GM12878 (cell line): ENCODE results near the gene FFAR2. TPM values are rescaled to one million over a fixed set of nuclear protein-coding genes. Genes with fewer than 3 reads are reported as not detected.

Experiments
- ATAC-seq: fragments of 200-7000 bp; cut with Tn5 transposase; 3 replicates; pipeline ENCODE4 v1.9.1; 2020; ENCODE audit warnings: mild to moderate bottlenecking, moderate library complexity
- BruUV-seq: library from RNA; stranded (reverse); fragments of 400-500 nt; replicated peaks from 2 replicates; lab custom pipeline; 2021; lab: Mats Ljungman, UMichigan
- CTCF ChIA-PET: fragments of 300-600 bp; sonication (Branson Sonifier 250); formaldehyde crosslinking; extraction: SDS; loops from one replicate; lab custom pipeline; 2021; ENCODE audit warnings: inconsistent platforms; lab: Yijun Ruan, JAX
- POLR2A ChIA-PET: fragments of 350-600 bp; formaldehyde crosslinking; extraction: SDS; loops from one replicate; lab custom pipeline; 2021; ENCODE audit warnings: inconsistent platforms; lab: Charles Lee
- RAD21 ChIA-PET: fragments of 300-600 bp; sonication (Branson Sonifier 250); formaldehyde crosslinking; loops from one replicate; lab custom pipeline; 2023; ENCODE audit warnings: antibody characterized with exemption; ENCODE audit not compliant: unreplicated experiment; lab: Charles Lee
- SMC1A ChIA-PET: fragments of 300-600 bp; sonication (Branson Sonifier 250); formaldehyde crosslinking; loops from one replicate; lab custom pipeline; 2023; ENCODE audit not compliant: unreplicated experiment, uncharacterized antibody; lab: Charles Lee
- DNase-seq: peaks from one replicate; pipeline ENCODE4 v3.0.0-alpha.2; 2011; ENCODE audit warnings: low read depth, low spot score
- FAIRE-seq: peaks from 3 replicates; lab custom pipeline; 2011; peaks lifted over from hg19 to GRCh38; lab: Jason Lieb, UNC
- H2AFZ ChIP-seq: 2 replicates; pipeline ENCODE4 v1.6.0; 2011; ENCODE audit warnings: low read depth, low read length, control low read depth; ENCODE audit not compliant: control insufficient read depth
- H3K27ac ChIP-seq: 2 replicates; pipeline ENCODE4 v1.5.1; 2011; ENCODE audit warnings: control low read depth; ENCODE audit not compliant: control insufficient read depth, insufficient read depth
- H3K27me3 ChIP-seq, 2 experiments: replicated peaks in 1 of 2; 2 replicates each; pipeline versions ENCODE4 v1.6.0 to v1.6.1; 2011; ENCODE audit warnings: low read length in 1 of 2; ENCODE audit not compliant: control insufficient read depth in 2 of 2, insufficient read depth in 2 of 2
- H3K36me3 ChIP-seq, 2 experiments: 2 replicates each; pipeline ENCODE4 v1.5.1; 2011; ENCODE audit warnings: low read length in 1 of 2; ENCODE audit not compliant: control insufficient read depth in 2 of 2, insufficient read depth in 2 of 2
- H3K4me1 ChIP-seq: 2 replicates; pipeline ENCODE4 v1.6.1; 2011; ENCODE audit warnings: mild to moderate bottlenecking, low read length, moderate library complexity, mixed read lengths; ENCODE audit not compliant: control insufficient read depth, insufficient read depth
- H3K4me2 ChIP-seq: 2 replicates; pipeline ENCODE4 v1.6.0; 2011; ENCODE audit warnings: control low read depth; ENCODE audit not compliant: control insufficient read depth, insufficient read depth
- H3K4me3 ChIP-seq: fragments of 200-600 bp; sonication (generic); 2 replicates; pipeline ENCODE4 v1.5.1; 2016
- H3K79me2 ChIP-seq: 2 replicates; pipeline ENCODE4 v1.6.0; 2011; ENCODE audit warnings: low read length; ENCODE audit not compliant: control insufficient read depth, insufficient read depth
- H3K9ac ChIP-seq: 2 replicates; pipeline ENCODE4 v1.8.0; 2011; ENCODE audit warnings: low read length, control low read depth, mixed read lengths; ENCODE audit not compliant: control insufficient read depth, insufficient read depth
- H3K9me3 ChIP-seq: replicated peaks from 3 replicates; pipeline ENCODE4 v1.5.1; 2011; ENCODE audit warnings: mild to moderate bottlenecking, low read length; ENCODE audit not compliant: control insufficient read depth, insufficient read depth
- H4K20me1 ChIP-seq: 2 replicates; pipeline ENCODE4 v1.6.0; 2011; ENCODE audit not compliant: control insufficient read depth, insufficient read depth
- BRCA1 ChIP-seq: IDR thresholded peaks from 2 replicates; pipeline ENCODE4 v1.6.1; 2011; ENCODE audit warnings: low read depth, low read length, improper control_type of control experiment
- CBX3 ChIP-seq: fragments of 200-600 bp; sonication (generic); IDR thresholded peaks from 2 replicates; pipeline ENCODE4 v1.6.1; 2016; ENCODE audit warnings: low read depth, borderline replicate concordance
- GATAD2B ChIP-seq: fragments of 450-650 bp; conservative IDR thresholded peaks from 2 replicates; pipeline ENCODE4 v1.6.1; 2017; ENCODE audit warnings: low read depth, mild to moderate bottlenecking, moderate library complexity
- HDAC6 ChIP-seq: fragments of 200-600 bp; sonication (generic); IDR thresholded peaks from one replicate; pipeline ENCODE4 v1.8.0; 2017; ENCODE audit warnings: antibody characterized with exemption; ENCODE audit not compliant: unreplicated experiment
- IKZF1 ChIP-seq: fragments of 450-650 bp; conservative IDR thresholded peaks from 2 replicates; pipeline ENCODE4 v1.6.1; 2017; ENCODE audit warnings: antibody characterized with exemption, mild to moderate bottlenecking
- JUND ChIP-seq: IDR thresholded peaks from 2 replicates; pipeline ENCODE4 v1.6.1; 2012; ENCODE audit warnings: low read depth, mild to moderate bottlenecking, low read length, improper control_type of control experiment, moderate library complexity
- MYC ChIP-seq: IDR thresholded peaks from 2 replicates; pipeline ENCODE4 v1.6.1; 2011; ENCODE audit warnings: mild to moderate bottlenecking, low read length, moderate library complexity, inconsistent platforms; ENCODE audit not compliant: insufficient read depth, insufficient replicate concordance, insufficient read length, severe bottlenecking
- NBN ChIP-seq: fragments of 450-650 bp; IDR thresholded peaks from 2 replicates; pipeline ENCODE4 v1.6.1; 2016
- PBX3 ChIP-seq: IDR thresholded peaks from 2 replicates; pipeline ENCODE4 v1.6.1; 2011; ENCODE audit warnings: mild to moderate bottlenecking, low read depth, low read length, moderate library complexity; ENCODE audit not compliant: insufficient replicate concordance
- SKIL ChIP-seq: fragments of 450-650 bp; IDR thresholded peaks from 2 replicates; pipeline ENCODE4 v1.6.1; 2017; ENCODE audit warnings: mild to moderate bottlenecking, low read depth, inconsistent platforms; ENCODE audit not compliant: poor library complexity, severe bottlenecking
- STAT3 ChIP-seq: IDR thresholded peaks from 2 replicates; pipeline ENCODE4 v1.6.1; 2011; ENCODE audit warnings: low read depth, low read length, improper control_type of control experiment
- SUZ12 ChIP-seq: fragments of 200-600 bp; sonication (generic); IDR thresholded peaks from one replicate; pipeline ENCODE4 v1.6.1; 2018; ENCODE audit warnings: antibody characterized with exemption, mild to moderate bottlenecking; ENCODE audit not compliant: unreplicated experiment
- USF1 ChIP-seq: IDR thresholded peaks from 2 replicates; pipeline ENCODE4 v1.6.1; 2011; ENCODE audit warnings: borderline replicate concordance, low read depth, mild to moderate bottlenecking, moderate library complexity, mixed read lengths, low read length; ENCODE audit not compliant: insufficient read depth; ENCODE audit errors: extremely low read length
- ZBTB11 ChIP-seq: fragments of 450-650 bp; formaldehyde crosslinking; IDR thresholded peaks from 2 replicates; pipeline ENCODE4 v1.5.0; 2022; ENCODE audit warnings: mild to moderate bottlenecking, missing genetic modification characterization
- WGBS: methylation state at CpG from one replicate; pipeline ENCODE4 v1.1.6; 2016; ENCODE audit warnings: low lambda C conversion rate; ENCODE audit not compliant: insufficient replicate concordance, insufficient coverage; ENCODE audit errors: missing lambda C conversion rate; 5-methylcytosine and 5-hydroxymethylcytosine counted together
- in situ Hi-C: fragments of 300-500 bp; cut with MboI; formaldehyde crosslinking; loops from 9 replicates; pipeline ENCODE4 v1.14.3; 2018; ENCODE audit warnings: mixed read lengths
- intact Hi-C: fragments of 100-400 bp; cut with micrococcal nuclease; formaldehyde crosslinking; loops from one replicate; pipeline ENCODE4 v1.14.2; 2022; ENCODE audit not compliant: unreplicated experiment
- polyA plus RNA-seq, 11 experiments: library from polyadenylated mRNA; depleted of rRNA in 4 of 11; unstranded in 6 of 11; stranded (reverse) in 5 of 11; fragments of >200 nt; fragmentation: Nextera tagmentation in 4 of 11; fragmentation: Illumina TruSeq in 1 of 11; extraction: Ambion mirVana in 4 of 11; extraction: Trizol in 1 of 11; gene quantifications; 1 replicate in 1 of 11; 2 replicates in 10 of 11; pipeline versions ENCODE4 v1.2.1 to v1.2.3, GENCODE V29; 2011 to 2016; ENCODE audit warnings: inconsistent platforms in 2 of 11, missing spikeins in 2 of 11, low read depth in 1 of 11
- total RNA-seq, 4 experiments: library from RNA; depleted of rRNA in 3 of 4; stranded (reverse); fragments of >200 nt in 3 of 4; fragmentation: Illumina TruSeq in 1 of 4; extraction: Trizol in 1 of 4; gene quantifications; 2 replicates each; pipeline versions ENCODE4 v1.2.1 to v1.2.3, GENCODE V29; 2013 to 2021

Gene FFAR2
- total and polyA plus RNA-seq, 10 of the 15 experiments (the other 5 are each of a cell fraction or from before 2014, with no cell fraction given): 0.05 to 4.0 (median 2.1) TPM

GRCh38 chr19:35451338-35452096, 3.5 kb downstream of the FFAR2 start:
- ChIA-PET RAD21 (interaction anchor here (0.8 to 6.8 kb wide), 7 partner anchors 10 to 310 kb away, joined by 3 to 67 read pairs (median 4); no protein-coding TSS in a partner anchor), SMC1A (interaction anchor here (0.7 to 17.4 kb wide), 15 partner anchors 9 to 119 kb away, joined by 3 to 237 read pairs (median 4); no protein-coding TSS in a partner anchor), POLR2A (interaction anchor here (0.6 to 4.0 kb wide), 8 partner anchors 10 to 380 kb away, joined by 3 to 35 read pairs (median 4); partner anchors contain the start of gene CD22), CTCF (interaction anchor here (0.8 to 2.5 kb wide), 11 partner anchors 9 to 98 kb away, joined by 3 to 21 read pairs (median 4); no protein-coding TSS in a partner anchor)
- peak; percentile 93 for ATAC-seq
- H3K4me1 ChIP-seq: peaks cover 57% of the 10 kb centered on the region
- no peak overlapping the region for H3K4me3 ChIP-seq
- in situ Hi-C loops (no loop called here), intact Hi-C loops (loop anchor here (1.0 kb wide), 1 partner anchor 11 kb away; no protein-coding TSS in a partner anchor)
- peak; percentile 68 for FAIRE-seq
- BruUV-seq: no TSS peak
- 18% methylated on average over 7 of the region's 7 CpGs for WGBS
- H3K36me3 ChIP-seq: no peaks in the 10 kb centered on the region
- H3K27ac ChIP-seq: peak overlapping the region; percentile 55
- peak overlapping the region; percentile 15; the same call in 1 of the 2 replicates for H3K9ac ChIP-seq
- no peaks in the 10 kb centered on the region for H4K20me1 ChIP-seq
- peak; percentile 86 for DNase-seq
- no peaks in the 10 kb centered on the region; the same call in 1 of the 2 replicates for H3K79me2 ChIP-seq
- H2AFZ ChIP-seq: no peak overlapping the region
- H3K27me3 ChIP-seq: no peaks in the 10 kb centered on the region
- H3K9me3 ChIP-seq: no peaks in the 10 kb centered on the region
- H3K4me2 ChIP-seq: peak overlapping the region; percentile 65
- 0 out of 2 replicates have a peak, but pooled peaks have one; percentile 43 for TF ChIP-seq NBN
- peak; percentile 92 for TF ChIP-seq IKZF1
- TF ChIP-seq USF1: no peak
- TF ChIP-seq BRCA1: no peak
- peak; percentile 72; the same call in 1 of the 2 replicates for TF ChIP-seq GATAD2B
- no peak for TF ChIP-seq SUZ12
- TF ChIP-seq HDAC6: no peak
- TF ChIP-seq JUND: no peak
- TF ChIP-seq CBX3: no peak
- no peak for TF ChIP-seq ZBTB11 (CRISPR knock-in tag)
- TF ChIP-seq SKIL: peak; percentile 86
- no peak for TF ChIP-seq MYC
- no peak for TF ChIP-seq PBX3
- TF ChIP-seq STAT3: no peak
